AG10803 (cell line): ENCODE data around the gene ANGPT4.

Experiments used
- DNase-seq: peaks from one replicate; pipeline ENCODE4 v3.0.0; 2010; ENCODE audit warnings: low read depth
- H3K4me3 ChIP-seq: 2 replicates; pipeline ENCODE4 v1.5.1; 2011; ENCODE audit warnings: mild to moderate bottlenecking, low read length, control low read depth
- TF ChIP-seq, protein P1 (sequence below): conservative IDR thresholded peaks from 2 replicates; pipeline ENCODE4 v1.5.1; 2011; ENCODE audit warnings: mild to moderate bottlenecking, low read length, control low read depth, inconsistent platforms

The ANGPT4 gene

DNA sequence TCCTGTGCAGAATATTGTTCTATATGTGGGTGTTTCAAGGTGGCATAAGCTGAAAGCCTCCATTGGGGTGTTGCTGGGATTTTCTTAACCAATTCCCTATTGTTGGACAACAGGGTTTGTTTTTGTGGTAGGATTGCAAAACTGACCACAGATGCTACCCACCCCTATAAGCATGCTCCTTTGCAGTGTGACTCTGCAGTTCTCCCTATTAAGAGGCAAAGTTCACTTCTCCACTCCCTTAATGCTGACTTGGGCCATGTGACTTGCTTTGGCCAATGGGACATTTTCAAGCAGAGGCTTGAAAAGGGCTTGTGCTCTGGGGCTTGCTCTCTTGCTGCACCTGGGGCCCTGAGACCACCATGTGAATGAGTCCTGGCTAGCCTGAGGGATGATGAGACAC lies 8.5 kb upstream of the ANGPT4 start:
- TF ChIP-seq, protein P1, sequence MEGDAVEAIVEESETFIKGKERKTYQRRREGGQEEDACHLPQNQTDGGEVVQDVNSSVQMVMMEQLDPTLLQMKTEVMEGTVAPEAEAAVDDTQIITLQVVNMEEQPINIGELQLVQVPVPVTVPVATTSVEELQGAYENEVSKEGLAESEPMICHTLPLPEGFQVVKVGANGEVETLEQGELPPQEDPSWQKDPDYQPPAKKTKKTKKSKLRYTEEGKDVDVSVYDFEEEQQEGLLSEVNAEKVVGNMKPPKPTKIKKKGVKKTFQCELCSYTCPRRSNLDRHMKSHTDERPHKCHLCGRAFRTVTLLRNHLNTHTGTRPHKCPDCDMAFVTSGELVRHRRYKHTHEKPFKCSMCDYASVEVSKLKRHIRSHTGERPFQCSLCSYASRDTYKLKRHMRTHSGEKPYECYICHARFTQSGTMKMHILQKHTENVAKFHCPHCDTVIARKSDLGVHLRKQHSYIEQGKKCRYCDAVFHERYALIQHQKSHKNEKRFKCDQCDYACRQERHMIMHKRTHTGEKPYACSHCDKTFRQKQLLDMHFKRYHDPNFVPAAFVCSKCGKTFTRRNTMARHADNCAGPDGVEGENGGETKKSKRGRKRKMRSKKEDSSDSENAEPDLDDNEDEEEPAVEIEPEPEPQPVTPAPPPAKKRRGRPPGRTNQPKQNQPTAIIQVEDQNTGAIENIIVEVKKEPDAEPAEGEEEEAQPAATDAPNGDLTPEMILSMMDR = no peak
- DNase-seq = no peak
- H3K4me3 ChIP-seq = no peak overlapping the region

DNA sequence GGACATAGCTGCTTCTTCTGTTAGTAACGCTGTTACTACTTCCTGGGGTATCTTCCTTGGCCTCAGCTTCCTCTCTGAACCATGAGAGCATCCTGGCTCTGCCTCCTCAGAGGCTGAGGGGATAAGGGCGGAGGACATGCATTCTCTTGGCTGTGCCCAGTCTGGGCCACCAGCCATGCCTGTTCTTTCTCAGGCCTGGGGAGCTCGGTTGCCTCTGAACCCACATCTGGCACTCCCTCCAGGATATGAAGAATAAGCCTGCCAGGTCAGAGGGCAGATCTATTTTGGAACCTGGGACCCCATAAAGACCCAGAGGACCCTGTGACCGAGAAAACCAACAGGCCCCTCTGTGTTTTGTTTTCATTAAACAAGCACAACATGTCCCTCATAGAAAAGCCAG lies 6.6 kb upstream of the ANGPT4 start:
- TF ChIP-seq, protein P1 = no peak
- no peak overlapping the region for H3K4me3 ChIP-seq
- no peak for DNase-seq

DNA sequence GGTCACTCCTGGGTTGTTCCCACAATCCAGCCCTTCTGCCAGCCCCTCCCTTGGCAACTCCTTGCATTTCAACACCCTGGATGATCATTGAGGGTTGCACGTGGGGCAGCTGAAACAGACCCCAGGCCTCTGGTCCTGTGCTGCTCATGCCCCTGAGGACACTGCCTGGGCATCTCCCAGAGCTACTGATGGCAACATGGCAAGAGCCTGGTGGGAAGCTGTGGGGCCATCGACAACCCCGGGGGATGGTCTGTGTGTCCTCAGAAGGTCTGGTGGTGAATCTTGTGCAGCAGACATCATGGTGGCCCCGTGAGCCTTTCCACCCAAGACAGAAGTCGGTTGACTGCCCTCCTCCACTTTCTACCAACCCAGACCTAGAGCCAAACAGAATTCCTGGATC lies 4.9 kb upstream of the ANGPT4 start:
- DNase-seq = no peak
- TF ChIP-seq, protein P1 = no peak
- H3K4me3 ChIP-seq = no peak overlapping the region

DNA sequence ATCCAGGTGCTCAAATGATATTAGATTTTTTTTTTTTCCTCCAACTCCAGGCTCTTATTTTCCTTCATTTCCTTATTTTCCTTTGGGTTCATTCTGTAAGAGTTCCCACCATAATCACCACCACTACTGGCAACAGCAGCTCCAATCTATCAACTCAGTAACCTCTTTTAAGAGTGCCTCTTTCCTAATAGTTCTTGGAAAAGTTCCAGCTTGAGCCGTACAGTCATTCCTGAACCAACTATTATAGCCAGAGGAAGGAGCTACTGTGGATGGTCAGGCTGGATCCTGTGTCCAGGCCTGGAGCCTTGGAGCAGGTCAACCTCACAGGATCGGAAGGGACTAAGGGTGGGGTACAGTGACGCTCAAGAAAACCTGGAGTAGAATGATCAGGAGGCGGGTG lies 4.2 kb upstream of the ANGPT4 start:
- peak; percentile 6 for DNase-seq
- no peak overlapping the region for H3K4me3 ChIP-seq
- TF ChIP-seq, protein P1 = no peak

DNA sequence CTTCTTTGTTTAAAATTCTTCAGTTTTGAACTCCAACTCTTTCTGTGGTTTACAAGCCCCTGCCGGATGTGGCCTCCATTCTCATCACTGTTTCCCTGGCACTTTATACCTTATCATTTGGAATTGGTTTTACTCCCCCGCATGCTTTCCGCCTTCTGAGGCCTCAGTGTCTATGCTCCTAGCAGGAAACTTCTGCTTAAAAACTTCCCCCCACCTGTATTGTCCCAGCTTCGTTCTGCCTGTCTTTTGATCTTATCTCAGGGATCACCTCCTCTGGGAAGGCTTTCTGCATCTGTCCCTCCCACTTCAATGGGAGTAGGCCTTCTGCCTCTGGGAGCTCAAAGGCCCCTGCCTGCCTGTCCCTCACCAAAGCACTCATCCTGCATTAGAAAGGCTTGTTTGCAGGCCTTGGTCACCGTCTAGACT lies 3.4 kb upstream of the ANGPT4 start:
- H3K4me3 ChIP-seq = no peak overlapping the region
- DNase-seq = no peak
- TF ChIP-seq, protein P1 = no peak

DNA sequence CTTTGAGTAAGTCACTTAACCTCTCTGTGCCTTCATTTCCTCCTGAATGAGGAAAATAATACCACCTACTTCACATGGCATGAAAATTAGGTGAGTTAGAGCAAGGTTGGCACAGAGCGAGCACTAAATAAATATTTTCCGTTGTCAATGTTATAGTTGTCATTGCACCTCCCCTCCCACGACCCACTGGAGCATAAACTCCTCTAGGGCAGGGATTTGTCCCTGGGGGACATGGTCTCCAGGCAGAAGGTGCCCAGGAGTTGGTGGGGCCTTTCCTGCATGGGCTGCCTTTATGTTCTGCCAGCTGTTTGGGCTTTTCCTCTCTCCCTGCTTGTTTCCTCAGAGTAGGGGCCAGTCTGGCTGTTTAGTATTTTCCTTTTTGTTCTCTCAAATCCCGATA lies 1.3 kb upstream of the ANGPT4 start:
- no peak for DNase-seq
- TF ChIP-seq, protein P1 = no peak

DNA sequence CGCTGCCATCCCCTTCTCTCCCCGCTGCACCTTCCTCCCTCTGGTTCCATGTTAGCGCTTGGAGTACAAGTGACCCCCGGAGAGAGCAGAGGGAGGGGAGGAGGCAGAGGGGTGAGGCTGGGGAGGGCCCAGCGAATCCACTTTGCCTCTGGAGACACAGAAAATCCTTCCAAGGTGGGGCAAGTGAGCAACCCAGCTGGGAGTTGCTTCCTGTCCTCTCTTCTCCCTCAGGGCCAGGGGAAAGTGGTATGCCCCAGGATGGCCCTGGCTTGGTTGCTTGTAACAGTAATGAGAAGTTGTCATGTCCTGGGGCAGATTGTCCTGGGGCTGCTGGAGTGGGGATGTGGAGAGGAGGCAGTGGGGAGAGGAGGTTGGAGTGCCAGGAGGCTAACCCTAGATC lies 691 bp upstream of the ANGPT4 start:
- DNase-seq = no peak
- H3K4me3 ChIP-seq = no peak overlapping the region
- TF ChIP-seq, protein P1 = no peak

More for the DNA sequence above, 1.3 kb upstream of the ANGPT4 start:
- no peak overlapping the region for H3K4me3 ChIP-seq
